HL-60/S4 (cell line): ENCODE measurements around the gene MED9.
"Not testable (repeated sequence)": the region's sequence is repeated elsewhere in the genome, so short reads cannot be mapped to it uniquely, and the experiment has no call there.

Experiments
- in situ Hi-C: fragments of 300-500 bp; cut with MboI; formaldehyde crosslinking; loops from 2 replicates; pipeline ENCODE4 v1.14.3; 2022; ENCODE audit warnings: low sequenced_read_pairs

The MED9 gene

GRCh38 chr17:17454700-17455099 lies 22.1 kb upstream of the MED9 start:
- in situ Hi-C loops = not testable (repeated sequence)

- in situ Hi-C loops = no loop called here
These were observed 21.6 kb upstream of the MED9 start for GRCh38 chr17:17455173-17455572.

GRCh38 chr17:17456251-17456650 lies 20.5 kb upstream of the MED9 start:
- in situ Hi-C loops = no loop called here

DNA sequence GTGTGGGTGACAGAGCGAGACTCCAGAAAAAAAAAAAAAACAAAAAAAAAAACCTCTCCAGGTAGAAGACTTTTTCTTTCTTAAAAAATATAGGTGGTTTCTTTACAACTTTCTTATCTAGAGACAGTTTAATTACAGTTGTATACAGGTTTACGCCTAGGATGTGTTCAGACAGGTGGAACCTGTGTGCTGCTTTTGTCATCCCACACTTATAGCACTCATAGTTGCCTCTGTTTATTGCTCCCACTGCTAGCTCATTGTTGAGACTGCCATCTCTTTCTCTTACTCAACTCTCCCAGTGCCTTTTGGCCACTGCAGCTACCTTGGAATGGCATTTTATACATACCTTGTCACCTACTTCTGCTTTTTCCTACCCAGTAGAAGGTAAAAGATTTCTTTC lies 19.1 kb upstream of the MED9 start:
- in situ Hi-C loops = no loop called here

- in situ Hi-C loops = no loop called here
These were observed 16.8 kb upstream of the MED9 start for GRCh38 chr17:17460038-17460437.

DNA sequence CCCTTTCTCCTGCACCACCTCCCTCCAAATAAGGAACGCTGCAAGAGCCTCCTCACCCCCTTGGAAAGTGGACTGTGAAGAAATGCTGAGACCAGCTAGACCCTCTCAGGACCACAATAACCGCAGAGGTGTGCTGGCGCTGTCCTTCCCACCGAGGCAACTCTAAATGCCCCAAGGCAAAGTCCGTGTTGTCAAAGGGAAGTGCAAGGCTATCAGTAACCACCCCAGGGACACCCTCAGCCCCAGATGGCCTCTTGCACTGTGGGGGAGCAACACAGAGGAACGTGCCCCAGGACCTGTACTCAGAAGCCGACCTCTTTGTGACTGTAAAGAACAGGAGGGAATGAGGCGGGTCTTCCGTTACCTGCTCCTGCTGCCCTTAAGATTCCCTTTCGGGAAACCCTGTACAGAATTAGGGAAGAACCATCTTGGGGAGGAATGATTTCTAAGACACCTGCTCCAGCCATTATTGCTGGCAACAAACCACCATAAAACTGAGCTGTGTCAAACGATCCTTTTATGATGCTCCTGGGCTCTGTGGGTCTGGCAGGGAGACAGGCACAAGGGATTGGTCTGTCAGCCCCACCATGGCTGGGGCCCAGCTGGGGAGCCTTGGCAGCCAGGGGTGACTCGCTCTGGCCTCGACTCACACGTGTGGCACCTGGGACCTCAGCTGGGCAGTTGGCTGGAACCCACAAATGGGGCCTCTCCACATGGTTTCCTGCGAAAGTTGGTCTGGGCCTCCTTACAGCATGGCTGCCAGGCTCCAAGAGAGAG lies 14.6 kb upstream of the MED9 start:
- in situ Hi-C loops = no loop called here

DNA sequence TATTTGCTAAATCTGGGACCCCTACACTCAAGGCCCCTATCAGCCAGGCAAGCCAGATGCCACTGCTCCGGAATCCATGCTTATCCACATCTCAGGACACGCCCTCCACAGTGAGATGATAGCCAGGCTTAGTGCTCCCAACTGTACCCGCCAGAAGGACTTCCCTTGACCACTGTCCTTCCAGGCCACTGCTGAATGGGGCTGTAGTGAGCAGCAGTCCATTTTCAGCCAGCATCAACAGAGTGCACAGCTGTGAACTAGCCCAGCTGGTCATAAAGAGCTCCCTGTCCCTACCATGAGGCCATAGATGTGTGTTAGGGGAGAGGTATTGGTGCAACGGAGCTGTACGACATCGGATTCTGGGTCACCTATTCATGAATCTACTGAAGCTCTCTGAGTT lies 13.0 kb upstream of the MED9 start:
- in situ Hi-C loops = no loop called here

- in situ Hi-C loops = not testable (repeated sequence)
These were observed 10.9 kb upstream of the MED9 start for GRCh38 chr17:17465878-17466277.

DNA sequence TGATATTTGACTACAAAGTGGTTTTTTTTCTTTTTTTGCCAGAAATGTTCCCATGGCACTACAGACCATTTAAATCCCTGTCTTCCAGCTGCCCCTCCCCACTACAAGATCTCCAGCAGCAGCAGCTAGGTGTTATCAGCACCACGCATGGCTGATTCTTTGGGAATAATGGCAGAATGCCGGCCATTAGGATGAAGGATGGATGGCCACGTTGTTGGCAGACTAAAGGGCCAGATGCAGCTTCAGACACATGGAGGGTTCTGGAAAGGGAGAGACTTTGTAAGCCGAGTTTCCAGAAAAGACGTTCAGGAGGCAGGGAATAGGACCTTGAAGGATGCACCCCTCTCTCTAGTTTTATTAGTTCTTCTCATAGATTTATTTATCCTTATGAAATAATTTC lies 10.3 kb upstream of the MED9 start:
- in situ Hi-C loops = no loop called here

- in situ Hi-C loops = no loop called here
These were observed 9.8 kb upstream of the MED9 start for GRCh38 chr17:17467016-17467415.

DNA sequence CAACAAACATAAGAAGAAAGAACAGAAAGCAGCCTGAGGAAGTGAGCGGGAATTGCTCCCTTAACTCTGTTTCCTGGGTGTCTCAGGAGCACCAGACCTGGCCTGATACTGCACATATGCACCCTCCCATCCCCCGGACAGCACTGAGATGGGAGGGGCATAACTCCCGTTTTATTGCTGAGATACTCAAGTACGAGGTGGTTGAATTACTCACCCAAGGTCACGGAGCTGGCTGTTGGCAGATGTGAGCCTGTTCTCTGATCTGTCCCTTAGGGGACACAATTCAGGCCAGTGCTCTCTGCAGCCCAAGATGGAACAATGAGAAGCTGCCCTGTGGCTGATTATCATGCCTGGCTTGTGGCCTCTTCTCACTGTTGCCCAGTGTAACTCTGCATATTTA lies 9.1 kb upstream of the MED9 start:
- in situ Hi-C loops = no loop called here

DNA sequence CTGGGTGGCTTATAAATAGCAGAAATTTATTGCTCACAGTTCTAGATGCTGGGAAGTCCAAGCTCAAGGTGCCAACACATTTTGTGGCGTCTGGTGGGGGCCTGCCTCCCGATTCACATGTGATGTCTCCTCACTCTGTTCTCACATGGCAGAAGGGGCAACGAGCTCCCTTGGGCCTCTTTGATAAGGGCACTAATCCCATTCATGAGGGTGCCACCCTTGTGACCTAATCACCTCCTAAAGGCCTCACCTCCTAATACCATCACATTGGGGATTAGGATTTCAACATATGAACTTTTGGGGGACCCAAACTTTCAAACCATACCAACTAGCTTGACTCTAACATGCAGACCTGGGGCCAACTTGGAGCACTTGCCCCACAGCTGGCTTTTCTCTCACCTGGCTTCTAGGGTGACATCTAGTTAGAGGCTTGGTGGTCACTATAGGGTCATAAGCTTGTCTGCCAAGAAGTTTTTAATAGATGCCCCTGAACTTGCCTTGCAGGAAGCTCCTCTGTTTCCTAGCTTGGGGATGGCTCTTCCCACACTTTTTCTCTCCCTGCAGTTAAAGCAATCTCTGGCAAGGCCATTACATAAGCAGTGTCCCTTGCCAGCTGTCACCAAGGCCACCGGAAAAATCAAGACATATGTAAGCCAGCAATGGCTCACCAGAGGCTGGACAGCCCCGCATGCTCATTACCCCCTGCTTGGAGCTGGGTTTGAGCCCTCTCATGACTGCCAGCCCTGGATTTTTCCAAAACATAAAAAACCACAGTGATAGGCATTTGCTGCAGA lies 8.4 kb upstream of the MED9 start:
- in situ Hi-C loops = no loop called here

- in situ Hi-C loops = no loop called here
These were observed 7.4 kb upstream of the MED9 start for GRCh38 chr17:17469358-17469757.

DNA sequence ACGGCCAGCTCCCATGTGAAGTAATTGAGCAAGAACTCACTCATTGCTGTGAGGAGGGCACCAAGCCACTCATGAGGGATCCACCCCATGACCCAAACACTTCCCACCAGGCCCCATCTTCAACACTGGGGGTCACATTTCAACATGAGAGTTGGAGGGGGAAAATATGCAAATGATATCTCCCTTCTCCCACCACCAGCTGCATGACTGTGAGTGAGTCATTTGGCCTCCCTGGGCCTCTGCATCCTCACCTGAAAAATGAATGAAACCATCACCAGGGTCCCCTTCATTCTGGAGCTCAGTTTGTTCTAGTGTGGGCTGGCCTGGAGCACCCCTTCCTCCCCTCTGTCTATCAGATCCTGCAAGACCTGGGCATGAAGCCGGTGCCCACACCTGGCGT lies 6.8 kb upstream of the MED9 start:
- in situ Hi-C loops = no loop called here

DNA sequence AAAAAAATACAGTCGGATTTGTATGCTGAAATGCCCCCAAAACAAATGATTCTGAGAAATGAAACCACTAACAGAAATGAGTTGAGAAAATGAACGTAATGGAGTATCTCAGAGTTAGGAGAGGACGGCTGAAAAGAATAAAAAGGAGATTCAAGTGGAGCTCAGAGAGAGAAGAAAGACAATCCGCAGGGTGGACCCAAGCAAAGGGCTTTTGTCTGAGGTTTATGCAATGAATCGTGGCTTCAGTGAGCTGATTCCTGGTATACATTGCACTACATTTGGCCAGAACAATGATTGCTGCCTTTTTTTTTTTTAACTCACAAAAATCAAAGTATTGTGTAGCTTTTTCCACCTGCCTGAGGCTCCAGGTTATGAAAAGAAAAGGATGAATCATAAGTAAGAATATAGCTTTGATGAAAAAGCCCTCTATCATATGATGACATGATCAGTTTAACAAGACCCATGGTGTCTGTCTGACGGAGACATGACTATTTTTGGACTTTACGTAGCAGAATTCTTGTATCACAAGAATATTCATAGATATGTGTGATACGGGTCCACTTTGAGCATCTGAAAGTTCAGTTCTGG lies 4.4 kb upstream of the MED9 start:
- in situ Hi-C loops = no loop called here

DNA sequence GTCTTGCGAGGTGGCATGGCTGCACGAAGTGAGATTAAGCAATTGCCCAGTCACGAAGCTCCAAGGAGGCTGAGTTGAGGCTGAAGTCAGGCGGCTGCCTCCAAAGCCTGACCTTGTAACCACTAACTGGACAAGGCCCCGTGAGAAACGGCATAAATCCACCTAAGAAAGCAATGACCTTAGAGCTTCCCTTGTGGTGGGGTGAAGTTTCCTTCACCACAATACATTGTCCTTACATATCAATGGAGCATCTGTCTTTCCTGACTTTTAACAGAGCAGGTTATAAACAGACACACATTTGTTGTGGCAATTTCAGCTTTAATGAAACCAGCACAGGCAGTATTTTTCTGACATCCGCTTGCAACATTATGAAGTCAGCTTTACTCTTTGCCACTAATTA lies 2.5 kb upstream of the MED9 start:
- in situ Hi-C loops = no loop called here

GRCh38 chr17:17479209-17479608 lies 2.4 kb downstream of the MED9 start:
- in situ Hi-C loops = no loop called here

GRCh38 chr17:17480593-17481148 lies 3.9 kb downstream of the MED9 start:
- in situ Hi-C loops = no loop called here

- in situ Hi-C loops = no loop called here
These were observed 5.1 kb downstream of the MED9 start for GRCh38 chr17:17481860-17482259.

DNA sequence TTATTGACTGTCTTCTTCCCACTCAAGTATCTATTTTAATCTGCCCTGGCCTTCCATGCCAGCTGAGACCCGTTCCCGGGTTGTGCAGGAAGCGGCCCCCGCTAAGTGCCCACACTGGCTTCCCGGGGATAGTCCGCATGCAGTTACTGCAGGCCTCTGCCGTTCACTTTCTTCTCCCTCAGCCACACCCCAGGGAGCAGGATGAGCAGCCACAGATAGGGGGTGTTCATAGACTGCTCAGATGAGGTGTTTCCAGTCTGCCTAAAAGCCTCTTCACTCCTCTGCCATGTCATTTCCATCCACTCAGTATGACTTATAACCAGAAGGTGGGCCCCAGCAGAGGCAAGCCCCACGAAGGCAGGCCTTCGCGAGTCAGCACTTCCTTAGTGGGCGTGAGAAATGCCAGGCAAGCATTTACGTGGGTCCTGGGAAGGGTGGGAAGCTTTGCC lies 7.7 kb downstream of the MED9 start:
- in situ Hi-C loops = no loop called here

DNA sequence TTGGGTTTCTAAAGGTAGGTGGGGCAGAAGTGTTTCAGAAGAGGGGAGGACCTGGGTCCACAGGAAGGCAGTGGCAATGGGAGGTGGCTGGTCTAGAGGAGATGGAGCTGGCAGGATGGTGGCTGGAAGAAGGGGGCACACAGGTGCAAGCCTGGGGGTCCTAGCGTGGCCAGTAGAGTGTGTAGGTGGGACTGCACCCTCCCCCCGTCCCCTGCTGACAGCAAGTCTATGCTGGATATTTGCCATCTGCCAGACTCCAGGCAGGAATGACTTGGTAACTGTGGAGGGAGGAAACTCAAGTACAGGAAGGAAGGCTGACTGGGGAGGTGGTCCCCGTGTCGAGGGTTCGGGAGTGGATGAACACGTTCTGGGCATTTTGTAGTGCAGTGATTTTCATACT lies 8.6 kb downstream of the MED9 start:
- in situ Hi-C loops = no loop called here

DNA sequence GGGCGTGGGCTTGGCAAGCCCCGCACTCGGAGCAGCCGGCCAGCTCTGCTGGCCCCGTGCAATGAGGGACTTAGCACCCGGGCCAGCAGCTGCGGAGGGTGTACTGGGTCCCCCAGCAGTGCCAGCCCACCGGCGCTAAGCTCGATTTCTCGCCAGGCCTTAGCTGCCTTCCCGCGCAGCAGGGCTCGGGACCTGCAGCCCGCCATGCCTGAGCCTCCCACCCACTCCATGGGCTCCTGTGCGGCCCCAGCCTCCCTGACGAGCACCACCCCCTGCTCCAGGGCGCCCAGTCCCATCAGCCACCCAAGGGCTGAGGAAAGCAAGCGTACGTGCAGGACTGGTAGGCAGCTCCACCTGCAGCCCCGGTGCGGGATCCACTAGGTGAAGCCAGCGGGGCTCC lies 9.6 kb downstream of the MED9 start:
- in situ Hi-C loops = not testable (repeated sequence)
